Calu3 (cell line): ENCODE measurements around the gene PLEKHO1. TPM values are rescaled to one million over a fixed set of nuclear protein-coding genes. Genes with fewer than 3 reads are reported as not detected.
A peak's percentile ranks its signal among the peaks of the same experiment; 100 is the strongest.
"Not testable (repeated sequence)": the region's sequence is repeated elsewhere in the genome, so short reads cannot be mapped to it uniquely, and the experiment has no call there.

Experiments
- BruUV-seq: library from RNA; stranded (reverse); fragments of 400-500 nt; replicated peaks from 2 replicates; lab custom pipeline; 2021; lab: Mats Ljungman, UMichigan
- CTCF ChIA-PET: fragments of 300-600 bp; sonication (Branson Sonifier 250); formaldehyde crosslinking; loops from one replicate; lab custom pipeline; 2022; ENCODE audit warnings: antibody characterized with exemption; lab: Charles Lee
- DNase-seq: peaks from one replicate; pipeline ENCODE4 v3.0.0; 2022
- H3K27ac Mint-ChIP-seq: one replicate; pipeline ENCODE4 v1.8.0; 2022; ENCODE audit warnings: mixed read lengths; ENCODE audit not compliant: unreplicated experiment
- H3K27me3 Mint-ChIP-seq: one replicate; pipeline ENCODE4 v1.8.0; 2022; ENCODE audit warnings: mixed read lengths; ENCODE audit not compliant: unreplicated experiment
- H3K36me3 Mint-ChIP-seq: one replicate; pipeline ENCODE4 v1.8.0; 2022; ENCODE audit warnings: mild to moderate bottlenecking, moderate library complexity, mixed read lengths; ENCODE audit not compliant: insufficient read depth, unreplicated experiment
- H3K4me1 Mint-ChIP-seq: one replicate; pipeline ENCODE4 v1.8.0; 2022; ENCODE audit warnings: mild to moderate bottlenecking, low read depth, mixed read lengths; ENCODE audit not compliant: unreplicated experiment
- H3K4me3 Mint-ChIP-seq: one replicate; pipeline ENCODE4 v1.8.0; 2022; ENCODE audit warnings: mild to moderate bottlenecking, low read depth, moderate library complexity, mixed read lengths; ENCODE audit not compliant: unreplicated experiment
- H3K9me3 Mint-ChIP-seq: one replicate; pipeline ENCODE4 v1.8.0; 2022; ENCODE audit warnings: low read depth, mixed read lengths; ENCODE audit not compliant: unreplicated experiment
- intact Hi-C: fragments of 100-400 bp; cut with micrococcal nuclease; formaldehyde crosslinking; loops from one replicate; pipeline ENCODE4 v1.10.0; 2022; ENCODE audit not compliant: unreplicated experiment
- total RNA-seq: library from RNA; stranded (reverse); gene quantifications from 2 replicates; pipeline ENCODE4 v1.2.3, GENCODE V29; 2022
- TF ChIP-seq, protein P1 (sequence below): fragments of 200-600 bp; IDR thresholded peaks from one replicate; pipeline ENCODE4 v1.8.0; 2022; ENCODE audit warnings: antibody characterized with exemption; ENCODE audit not compliant: unreplicated experiment

Gene PLEKHO1
- total RNA-seq, 1 experiment from 2014 or later, result 4.2 TPM

DNA sequence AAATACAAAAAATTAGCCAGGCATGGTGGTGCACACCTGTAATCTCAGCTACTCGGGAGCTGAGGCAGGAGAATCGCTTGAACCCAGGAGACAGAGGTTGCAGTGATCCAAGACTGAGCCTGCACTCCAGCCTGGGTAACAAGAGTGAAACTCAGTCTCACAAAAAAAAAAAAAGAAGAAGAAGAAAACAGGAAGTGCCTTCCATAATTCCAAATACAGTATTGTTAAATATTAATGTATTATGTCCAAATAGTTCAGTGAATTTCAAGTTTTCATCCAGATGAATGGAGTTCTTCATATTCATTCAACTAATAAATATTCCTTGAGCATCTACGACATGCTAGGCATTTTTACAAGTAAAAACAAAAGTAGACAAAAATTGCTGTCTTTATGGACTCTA lies 33.3 kb downstream of the PLEKHO1 start:
- Mint-ChIP-seq H3K27ac (no peak overlapping the region), H3K4me1 (peaks cover 9% of the 10 kb centered on the region), H3K4me3 (no peak overlapping the region), H3K27me3 (no peaks in the 10 kb centered on the region), H3K36me3 (no peaks in the 10 kb centered on the region), H3K9me3 (no peaks in the 10 kb centered on the region)
- CTCF ChIA-PET, result no interaction called here
- intact Hi-C loops, result loop anchor here (10.0 kb wide), 1 partner anchor 288 kb away; the partner anchor contains the start of gene BOLA1
- no TSS peak for BruUV-seq
- TF ChIP-seq, protein P1, sequence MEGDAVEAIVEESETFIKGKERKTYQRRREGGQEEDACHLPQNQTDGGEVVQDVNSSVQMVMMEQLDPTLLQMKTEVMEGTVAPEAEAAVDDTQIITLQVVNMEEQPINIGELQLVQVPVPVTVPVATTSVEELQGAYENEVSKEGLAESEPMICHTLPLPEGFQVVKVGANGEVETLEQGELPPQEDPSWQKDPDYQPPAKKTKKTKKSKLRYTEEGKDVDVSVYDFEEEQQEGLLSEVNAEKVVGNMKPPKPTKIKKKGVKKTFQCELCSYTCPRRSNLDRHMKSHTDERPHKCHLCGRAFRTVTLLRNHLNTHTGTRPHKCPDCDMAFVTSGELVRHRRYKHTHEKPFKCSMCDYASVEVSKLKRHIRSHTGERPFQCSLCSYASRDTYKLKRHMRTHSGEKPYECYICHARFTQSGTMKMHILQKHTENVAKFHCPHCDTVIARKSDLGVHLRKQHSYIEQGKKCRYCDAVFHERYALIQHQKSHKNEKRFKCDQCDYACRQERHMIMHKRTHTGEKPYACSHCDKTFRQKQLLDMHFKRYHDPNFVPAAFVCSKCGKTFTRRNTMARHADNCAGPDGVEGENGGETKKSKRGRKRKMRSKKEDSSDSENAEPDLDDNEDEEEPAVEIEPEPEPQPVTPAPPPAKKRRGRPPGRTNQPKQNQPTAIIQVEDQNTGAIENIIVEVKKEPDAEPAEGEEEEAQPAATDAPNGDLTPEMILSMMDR, result no peak
- no peak for DNase-seq

DNA sequence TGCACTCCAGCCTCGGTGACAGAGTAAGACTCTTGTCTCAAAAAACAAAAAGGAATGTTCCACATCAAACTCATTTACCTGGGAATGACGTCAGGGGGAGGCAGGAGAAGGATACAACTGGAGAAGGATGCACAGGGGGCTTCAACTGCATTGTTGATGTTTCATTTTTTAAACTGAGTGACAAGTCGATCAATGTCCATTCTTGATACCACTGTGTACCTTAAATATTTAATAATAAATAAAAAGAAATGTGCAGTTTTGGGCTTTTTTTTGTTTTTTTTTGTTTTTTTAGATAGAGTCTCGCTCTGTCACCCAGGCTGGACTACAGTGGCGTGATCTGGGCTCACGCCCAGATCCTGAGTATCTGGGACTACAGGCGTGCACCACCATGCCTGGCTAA lies 35.8 kb downstream of the PLEKHO1 start:
- no TSS peak for BruUV-seq
- intact Hi-C loops, result loop anchor here (5.0 to 10.0 kb wide), 2 partner anchors 223 to 291 kb away; partner anchors contain the start of gene BOLA1
- CTCF ChIA-PET, result no interaction called here
- Mint-ChIP-seq H3K9me3 (no peaks in the 10 kb centered on the region), H3K36me3 (no peaks in the 10 kb centered on the region), H3K4me1 (peaks cover 20% of the 10 kb centered on the region), H3K27me3 (no peaks in the 10 kb centered on the region), H3K27ac (no peak overlapping the region), H3K4me3 (no peak overlapping the region)
- TF ChIP-seq, protein P1, result no peak
- DNase-seq, result no peak

DNA sequence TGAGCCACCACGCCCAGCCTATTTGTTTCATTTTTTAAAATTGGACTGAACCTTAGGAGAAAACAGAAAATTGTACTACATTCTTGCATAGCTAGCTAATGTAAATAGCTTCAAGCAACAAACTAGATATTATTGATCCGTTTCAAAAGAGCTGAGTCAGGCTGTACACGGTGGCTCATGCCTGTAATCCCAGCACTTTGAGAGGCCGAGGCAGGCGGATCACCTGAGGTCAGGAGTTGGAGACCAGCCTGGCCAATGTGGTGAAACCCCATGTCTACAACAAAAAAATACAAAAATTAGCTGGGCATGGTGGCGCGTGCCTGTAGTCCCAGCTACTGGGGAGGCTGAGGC lies 36.7 kb downstream of the PLEKHO1 start:
- DNase-seq, result not testable (repeated sequence)

DNA sequence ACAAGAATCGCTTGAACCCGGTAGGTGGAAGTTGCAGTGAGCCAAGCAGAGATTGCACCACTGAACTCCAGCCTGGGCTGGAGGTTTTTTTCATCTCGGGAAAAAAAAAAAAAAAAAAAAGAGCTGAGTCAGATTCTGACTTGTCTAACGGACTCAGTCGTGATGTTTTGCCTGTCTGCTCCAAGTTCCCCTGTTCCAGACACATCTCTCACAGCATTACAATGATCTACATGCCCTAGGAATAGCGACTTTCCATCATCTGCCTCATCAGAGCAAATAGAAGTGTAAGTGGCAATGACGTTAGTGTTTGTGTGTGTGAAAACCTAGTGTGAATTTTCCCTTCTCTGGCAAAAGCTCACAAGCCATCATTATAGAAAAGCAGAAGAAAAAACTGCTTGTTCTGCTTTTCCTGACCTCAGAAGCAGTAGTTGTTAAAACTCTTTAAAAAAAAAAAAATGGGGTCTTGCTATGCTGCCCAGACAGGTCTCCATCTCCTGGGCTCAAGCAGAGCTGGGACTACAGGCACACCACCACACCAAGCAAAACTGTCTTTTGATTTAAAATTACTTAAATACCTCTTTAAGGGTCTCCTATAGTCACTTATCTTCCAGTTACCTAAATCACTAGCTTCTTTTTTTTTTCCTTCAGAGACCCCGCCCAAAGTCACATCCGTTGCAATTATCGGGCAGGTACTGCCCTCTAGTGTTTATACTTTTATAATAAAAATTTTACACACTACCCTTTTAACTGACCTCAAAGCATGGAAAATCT lies 37.3 kb downstream of the PLEKHO1 start:
- CTCF ChIA-PET, result interaction anchor here (0.6 to 1.8 kb wide), 26 partner anchors 8 to 343 kb away, joined by 3 to 22 read pairs (median 4); partner anchors contain the start of genes ANP32E, OTUD7B and VPS45
- Mint-ChIP-seq H3K36me3 (no peaks in the 10 kb centered on the region), H3K4me1 (peaks cover 25% of the 10 kb centered on the region), H3K9me3 (no peaks in the 10 kb centered on the region), H3K27ac (peak overlapping the region; percentile 67), H3K27me3 (no peaks in the 10 kb centered on the region), H3K4me3 (no peak overlapping the region)
- TF ChIP-seq, protein P1, result peak; percentile 55
- no TSS peak for BruUV-seq
- peak; percentile 34 for DNase-seq
- intact Hi-C loops, result loop anchor here (5.0 to 10.0 kb wide), 2 partner anchors 225 to 292 kb away; partner anchors contain the start of gene BOLA1

More for the DNA sequence above, 36.7 kb downstream of the PLEKHO1 start:
- H3K9me3 Mint-ChIP-seq, H3K27ac Mint-ChIP-seq, H3K4me3 Mint-ChIP-seq, BruUV-seq, H3K36me3 Mint-ChIP-seq, H3K27me3 Mint-ChIP-seq: not testable (repeated sequence)
- CTCF ChIA-PET, result interaction anchor here (0.6 to 1.8 kb wide), 11 partner anchors 8 to 299 kb away, joined by 3 to 9 read pairs (median 4); partner anchors contain the start of gene VPS45
- H3K4me1 Mint-ChIP-seq, result peaks cover 22% of the 10 kb centered on the region
- intact Hi-C loops, result loop anchor here (5.0 to 10.0 kb wide), 2 partner anchors 224 to 292 kb away; partner anchors contain the start of gene BOLA1
